A172 (cell line): ENCODE results near the gene CERK. TPM values are rescaled to one million over a fixed set of nuclear protein-coding genes. Genes with fewer than 3 reads are reported as not detected.
A peak's percentile ranks its signal among the peaks of the same experiment; 100 is the strongest.

ENCODE experiments used
- DNase-seq: peaks from one replicate; pipeline ENCODE4 v3.0.0-alpha.2; 2015; ENCODE audit warnings: low spot score
- total RNA-seq: library from RNA; depleted of rRNA; stranded (reverse); fragments of >200 nt; shearing (Covaris generic); gene quantifications from 2 replicates; pipeline ENCODE4 v1.2.3, GENCODE V29; 2014

CERK gene
- total RNA-seq, 1 experiment from 2014 or later = 34.9 TPM

DNA sequence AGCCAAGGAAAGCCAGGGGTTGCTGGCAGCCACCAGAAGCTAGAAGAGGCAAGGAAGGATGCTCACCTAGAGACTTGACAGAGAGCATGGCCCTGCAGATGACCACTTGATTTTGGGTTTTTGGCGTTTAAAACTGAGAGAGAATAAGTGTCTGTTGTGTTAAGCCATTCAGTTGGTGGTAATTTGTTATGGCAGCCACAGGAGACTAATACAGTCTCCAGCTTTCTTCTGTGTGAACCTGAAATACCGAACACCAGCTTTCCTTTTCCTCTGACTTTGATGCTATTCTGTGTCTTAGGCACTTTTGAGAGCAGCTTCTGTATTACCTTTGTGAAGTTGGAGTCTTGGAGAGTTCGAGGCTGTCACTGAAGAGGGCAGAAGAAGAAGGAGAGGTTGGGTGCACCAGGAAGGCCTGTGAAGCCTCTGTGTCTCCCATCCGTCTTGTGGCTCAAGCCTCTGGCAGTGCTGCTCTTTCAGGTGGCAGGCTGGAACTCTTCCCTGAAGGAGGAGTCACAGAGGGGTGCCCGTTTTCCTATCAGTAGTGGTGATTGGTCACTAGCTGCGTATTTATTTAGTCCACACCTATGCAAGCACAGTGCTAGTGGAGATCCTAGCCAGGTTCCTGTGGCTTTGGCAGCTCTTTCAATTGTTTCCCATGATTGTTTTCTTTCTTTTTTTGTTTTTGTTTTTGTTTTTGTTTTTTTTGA is 26.9 kb upstream of the CERK start:
- no peak for DNase-seq

DNA sequence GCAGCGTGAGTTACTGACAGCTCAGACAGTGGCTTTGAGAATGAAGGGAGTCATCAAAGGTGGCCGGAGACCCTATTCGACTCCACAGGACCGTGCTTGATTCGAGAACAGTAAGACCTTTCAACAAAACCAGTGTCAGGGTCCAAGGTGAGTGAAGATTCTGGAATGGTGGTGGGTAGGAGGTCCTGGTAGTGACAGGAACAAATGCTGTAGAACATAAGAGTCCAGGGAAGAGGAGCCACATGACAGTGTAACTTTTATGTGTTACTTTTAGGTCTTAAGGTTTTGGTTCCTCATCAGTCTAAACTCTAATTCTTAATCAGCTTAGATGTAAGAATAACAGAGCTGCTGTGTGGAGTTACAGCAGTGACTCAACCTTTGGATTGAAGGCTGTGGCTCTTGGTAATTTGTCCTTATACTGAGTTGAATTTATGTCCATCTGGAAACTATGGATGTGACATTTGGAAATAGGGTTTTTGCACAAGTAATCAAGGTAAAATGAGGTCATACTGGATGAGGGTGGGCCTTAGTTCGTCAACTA is 26.2 kb upstream of the CERK start:
- no peak for DNase-seq

DNA sequence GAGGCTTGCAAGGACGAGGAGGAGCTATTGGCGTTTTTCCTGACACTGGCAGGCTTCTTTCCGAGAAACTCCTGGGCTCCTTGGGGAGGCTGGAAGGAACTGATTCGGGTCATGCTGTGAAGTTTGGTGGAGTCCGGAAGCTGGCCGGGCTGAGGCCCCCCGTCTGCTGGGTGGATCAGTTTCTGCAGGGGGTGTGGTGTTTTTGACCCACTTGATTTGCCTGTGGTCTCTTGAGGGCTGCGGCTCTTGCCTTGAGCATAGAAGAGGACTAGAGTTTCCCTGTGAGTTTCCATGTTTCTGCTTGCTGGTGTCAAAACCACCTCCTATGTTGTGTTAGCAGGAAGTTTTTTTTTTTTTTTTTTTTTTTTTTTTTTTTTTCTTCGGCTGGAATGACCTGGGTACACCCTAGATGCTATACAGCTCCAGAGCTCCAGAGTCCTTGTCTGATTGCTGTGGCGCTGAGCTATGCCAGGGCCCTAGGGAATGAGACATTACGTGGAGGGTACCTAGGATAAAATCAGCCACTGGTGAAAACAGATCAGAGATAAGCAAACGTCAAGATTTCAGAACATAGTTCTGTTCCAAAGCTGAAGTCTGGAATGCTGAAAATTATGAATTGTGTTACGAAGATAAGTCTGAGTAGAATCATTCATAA is 25.1 kb upstream of the CERK start:
- no peak for DNase-seq

- peak; percentile 78 for DNase-seq
These were observed 24.4 kb upstream of the CERK start, which contains the start of gene TBC1D22A for GRCh38 chr22:46762238-46763050. Gene TBC1D22A, plus strand, starts transcription at chr22:46762650. Its CDS starts 137 bp downstream, at chr22:46762787.

DNA sequence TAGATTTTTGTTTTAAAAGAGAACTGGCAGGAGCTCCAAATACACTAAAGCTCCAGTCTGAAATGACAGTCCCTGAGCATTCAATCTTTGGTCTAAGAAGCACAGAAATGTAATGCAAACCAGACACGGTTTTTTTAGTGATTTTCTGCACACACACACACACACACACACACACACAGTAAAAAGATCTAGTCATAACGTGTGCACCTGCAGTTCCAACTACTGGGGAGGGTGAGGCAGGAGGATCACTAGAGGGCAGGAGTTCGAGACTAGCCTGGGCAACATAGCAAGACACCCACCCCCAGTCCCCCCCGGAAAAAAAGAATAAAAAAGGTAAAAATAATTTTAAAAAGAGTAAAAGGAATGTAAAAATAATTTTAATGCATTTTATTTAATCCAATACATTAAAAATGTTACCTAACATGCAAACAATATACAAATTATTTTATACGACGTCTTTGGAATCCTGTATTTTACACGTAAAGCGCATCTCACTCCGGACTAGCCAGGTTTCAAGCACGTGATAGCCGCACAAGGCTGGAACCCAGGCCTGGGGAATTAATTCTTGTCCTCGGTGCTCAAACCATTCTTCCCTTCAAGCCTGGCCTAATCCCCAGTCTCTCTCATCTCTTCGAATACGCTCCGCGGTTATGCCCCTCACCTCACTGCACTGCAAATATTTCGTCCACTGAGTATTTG is 23.6 kb upstream of the CERK start:
- no peak for DNase-seq

DNA sequence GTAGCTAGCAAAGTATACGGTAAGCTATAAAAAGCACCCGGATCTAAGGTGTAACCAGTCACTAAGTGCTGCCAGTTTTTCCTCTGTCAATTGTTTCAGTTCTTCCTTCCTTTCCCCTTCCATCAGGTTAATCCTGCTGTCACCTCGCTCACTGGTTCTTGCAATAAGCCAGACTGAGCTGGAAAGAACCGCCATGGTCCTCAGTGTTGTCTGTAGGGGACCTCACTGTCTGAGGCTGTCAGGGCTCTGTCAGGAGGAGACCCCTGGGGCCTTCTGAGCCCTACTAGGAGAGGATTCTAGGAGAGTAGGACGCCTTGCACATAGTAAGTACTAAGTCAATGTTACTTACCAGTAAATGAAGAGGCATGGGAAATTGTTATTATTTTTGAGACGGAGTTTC is 23.0 kb upstream of the CERK start:
- no peak for DNase-seq

DNA sequence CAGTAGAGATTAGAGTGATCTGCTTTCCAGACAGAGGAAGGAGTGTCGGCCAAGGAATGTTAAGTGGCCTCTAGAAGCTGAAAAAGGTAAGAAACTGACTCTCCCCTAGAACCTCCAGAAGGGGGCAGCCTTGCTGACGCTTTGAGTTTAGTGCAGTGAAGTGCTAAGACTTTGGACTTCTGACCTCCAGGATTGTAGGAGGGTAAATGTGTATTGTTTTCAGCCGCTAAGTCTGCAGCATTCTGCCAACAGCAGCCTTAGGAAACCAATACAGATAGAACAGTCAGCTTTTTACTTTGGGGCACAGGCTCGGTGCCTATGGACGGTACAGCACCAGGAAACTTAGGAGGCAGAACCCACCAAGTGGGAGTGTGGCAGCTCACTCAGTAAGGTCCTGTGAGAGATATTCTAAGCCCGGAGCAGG is 20.8 kb upstream of the CERK start:
- DNase-seq = peak; percentile 61

DNA sequence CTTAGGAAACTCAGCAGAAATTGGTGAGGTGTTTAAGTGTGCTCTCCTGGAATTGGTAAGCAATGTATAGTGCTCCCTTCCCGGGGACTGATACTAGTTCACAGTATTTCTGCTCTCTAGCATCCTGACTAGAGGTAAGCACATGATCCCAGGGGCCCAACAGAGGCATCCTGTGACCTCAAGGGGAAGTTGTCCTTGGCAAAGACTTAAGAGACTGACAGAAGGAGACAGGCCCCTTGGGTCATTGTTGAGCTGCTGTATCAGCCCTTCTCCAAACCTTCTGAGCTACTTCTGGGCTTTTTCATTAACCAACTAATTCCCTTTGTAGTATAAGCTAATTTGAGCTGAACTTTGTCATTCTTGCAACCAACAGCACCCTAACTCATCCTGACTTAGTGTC is 20.1 kb upstream of the CERK start:
- DNase-seq = no peak

- no peak for DNase-seq
These were observed 19.1 kb upstream of the CERK start for GRCh38 chr22:46757104-46757503.

DNA sequence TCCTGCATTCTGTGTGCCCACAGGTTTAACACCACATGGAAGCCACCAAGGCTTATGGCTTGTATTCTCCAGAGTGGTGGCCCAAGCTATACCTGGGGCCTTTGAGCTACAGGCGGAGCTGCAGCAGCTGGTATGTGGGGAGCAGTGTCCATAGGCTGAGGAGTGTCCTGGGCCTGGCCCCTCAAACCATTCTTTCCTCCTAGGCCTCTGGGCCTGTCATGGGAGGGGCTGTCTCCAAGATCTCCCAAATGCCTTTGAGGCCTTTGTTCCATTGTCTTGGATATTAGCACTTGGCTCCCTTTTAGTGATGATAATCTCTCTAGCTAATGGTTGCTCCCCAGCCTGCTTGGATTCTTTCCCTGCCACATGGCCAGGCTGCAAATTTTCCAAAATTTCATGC is 18.0 kb upstream of the CERK start:
- DNase-seq = no peak

GRCh38 chr22:46755525-46755924 is 17.5 kb upstream of the CERK start:
- no peak for DNase-seq

DNA sequence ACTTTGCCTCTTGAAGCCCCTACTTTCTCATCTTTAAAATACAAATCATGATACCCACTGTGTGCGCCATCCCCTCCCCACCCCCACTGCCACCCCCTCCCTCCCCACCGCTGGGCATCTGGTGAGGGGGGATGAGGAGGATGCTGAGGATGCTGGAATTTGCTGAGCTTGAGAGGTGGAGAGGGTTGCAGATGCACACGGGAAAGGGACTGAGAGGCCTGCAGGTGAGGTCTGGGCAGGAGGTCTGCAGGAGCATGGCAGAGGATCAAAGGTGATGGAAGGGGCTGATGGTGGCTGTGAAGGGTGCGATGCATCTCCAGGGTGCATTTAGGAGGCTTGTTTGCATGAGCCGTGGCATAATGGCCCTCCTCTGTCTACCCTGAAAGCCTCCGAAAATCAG is 16.8 kb upstream of the CERK start:
- DNase-seq = no peak

DNA sequence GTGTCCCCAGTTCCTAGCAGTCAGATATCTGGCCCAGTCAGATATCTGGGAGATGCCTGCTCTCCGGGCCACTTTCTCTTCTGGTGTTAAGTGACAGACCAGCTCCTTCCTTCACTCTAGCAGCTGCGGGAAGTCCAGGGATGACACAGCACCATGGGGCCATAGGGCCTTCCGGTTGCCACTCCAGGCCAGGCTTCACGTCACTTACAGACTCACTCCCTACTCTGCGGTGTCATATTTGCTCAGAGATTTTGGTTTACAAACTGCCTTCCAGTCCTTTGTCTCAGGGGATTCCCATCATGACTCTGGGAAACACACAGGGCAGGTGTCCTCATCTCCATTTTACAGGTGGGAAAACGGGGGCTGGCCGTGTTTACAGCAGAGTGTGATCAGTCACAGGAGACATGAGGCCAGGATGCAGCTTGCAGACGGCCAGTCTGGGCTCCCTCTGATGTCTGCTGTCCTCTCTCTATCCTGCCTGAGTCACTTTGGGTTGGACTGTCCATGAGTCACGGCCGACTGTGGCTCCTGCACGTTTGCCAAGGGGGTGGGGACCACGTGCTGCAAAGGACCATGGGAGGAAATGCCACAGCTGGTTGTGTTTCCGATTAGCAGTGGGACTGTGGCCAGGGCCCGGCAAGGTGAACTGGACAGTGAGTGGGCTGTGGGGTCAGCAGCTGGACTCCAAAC is 16.2 kb upstream of the CERK start:
- DNase-seq = peak; percentile 95

DNA sequence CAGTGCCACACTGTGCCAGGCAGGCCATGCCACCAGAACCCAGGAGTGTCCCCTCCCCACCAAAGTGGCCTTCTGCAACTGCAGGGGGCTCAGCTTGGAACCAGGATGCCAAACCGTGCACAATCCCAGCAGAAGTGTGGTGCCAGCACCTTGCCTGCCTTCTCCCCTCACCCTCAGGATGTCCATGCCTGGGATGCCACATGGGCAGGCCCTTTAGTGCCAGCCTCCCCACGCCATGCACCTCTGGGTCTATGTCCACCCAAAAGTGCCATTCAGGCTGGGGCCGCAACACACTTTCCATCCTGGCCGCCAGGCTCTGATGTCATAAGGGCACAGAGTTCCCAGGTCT is 15.7 kb upstream of the CERK start:
- DNase-seq = no peak

- no peak for DNase-seq
These were observed 15.3 kb upstream of the CERK start for GRCh38 chr22:46753360-46753759.

- no peak for DNase-seq
These were observed 14.9 kb upstream of the CERK start for GRCh38 chr22:46752988-46753310.

- DNase-seq = no peak
These were observed 14.4 kb upstream of the CERK start for GRCh38 chr22:46752286-46752987.

DNA sequence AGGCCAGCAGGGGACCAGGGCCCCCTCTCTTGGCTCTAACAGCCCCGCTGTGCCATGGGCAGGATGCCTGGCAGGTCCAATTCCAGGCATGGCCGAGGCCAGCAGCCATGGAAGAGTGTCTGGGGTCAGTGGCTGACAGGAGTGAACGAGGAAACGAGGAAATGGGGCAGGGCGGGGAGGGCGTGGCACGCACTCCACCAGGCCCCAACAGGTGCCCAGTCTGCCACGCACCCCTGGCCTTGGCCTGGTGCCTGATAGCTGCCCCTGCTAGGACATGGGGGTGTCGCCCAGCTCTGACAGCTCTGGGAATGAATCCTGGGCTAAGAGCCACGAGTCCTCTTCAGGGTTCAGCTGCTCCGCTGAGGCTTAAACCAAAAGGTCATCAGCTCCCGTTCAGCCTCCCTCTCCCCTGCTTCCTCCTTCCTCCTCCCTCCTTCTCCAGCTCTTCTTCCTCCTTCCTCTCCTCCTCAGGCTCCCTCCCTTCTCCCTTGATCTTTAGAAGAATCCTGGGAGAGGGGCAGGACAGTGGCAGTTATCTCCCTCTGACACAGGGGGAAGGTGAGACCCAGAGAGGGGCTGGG is 12.9 kb upstream of the CERK start:
- DNase-seq = no peak

DNA sequence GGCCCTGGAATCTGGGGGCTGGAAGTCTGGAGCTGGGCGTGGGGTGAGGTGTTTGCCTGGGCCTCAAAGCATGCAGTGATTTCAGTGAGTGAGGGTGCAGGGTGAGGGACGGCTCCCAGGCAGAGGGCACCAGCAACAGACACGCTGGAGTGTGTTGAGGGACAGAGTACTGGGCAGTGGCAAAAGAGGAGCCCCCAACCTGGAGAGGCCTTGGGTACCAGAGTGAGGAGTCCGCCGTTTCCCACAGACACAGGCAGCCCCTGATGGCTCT is 12.4 kb upstream of the CERK start:
- no peak for DNase-seq

- no peak for DNase-seq
These were observed 11.9 kb upstream of the CERK start for GRCh38 chr22:46749682-46750529.
